HepG2 (cell line): ENCODE data around the gene E2F8.

Source experiments
- ATF5 ChIP-seq: sonication (generic); formaldehyde crosslinking; IDR thresholded peaks from 2 replicates; pipeline ENCODE4 v1.4.0; 2020; ENCODE audit warnings: mild to moderate bottlenecking, low read depth, missing genetic modification reagents
- CTCF ChIP-seq: sonication (generic); formaldehyde crosslinking; IDR thresholded peaks from 2 replicates; pipeline ENCODE4 v1.5.0; 2020; ENCODE audit warnings: mild to moderate bottlenecking, missing genetic modification reagents, moderate library complexity
- EP300 ChIP-seq, 3 experiments: sonication (generic) in 1 of 3; formaldehyde crosslinking in 1 of 3; IDR thresholded peaks; 2 replicates each; pipeline versions ENCODE4 v1.5.1 to v1.6.1; 2011 to 2020; ENCODE audit warnings: low read depth in 2 of 3, low read length in 2 of 3, borderline replicate concordance in 1 of 3, improper control_type of control experiment in 1 of 3, mild to moderate bottlenecking in 1 of 3, missing genetic modification reagents in 1 of 3, moderate library complexity in 1 of 3
- MAFK ChIP-seq, 2 experiments: IDR thresholded peaks in 1 of 2; conservative IDR thresholded peaks in 1 of 2; 2 replicates each; pipeline ENCODE4 v1.6.1; 2011; ENCODE audit warnings: improper control_type of control experiment in 2 of 2, low read length in 2 of 2
- NR1H2 ChIP-seq: sonication (generic); formaldehyde crosslinking; IDR thresholded peaks from 2 replicates; pipeline ENCODE4 v1.8.1; 2022; ENCODE audit warnings: low read depth, missing genetic modification reagents, borderline replicate concordance
- ZBTB43 ChIP-seq: sonication (generic); formaldehyde crosslinking; conservative IDR thresholded peaks from 2 replicates; pipeline ENCODE4 v1.4.0; 2020; ENCODE audit warnings: missing genetic modification reagents

- TF ChIP-seq NR1H2 (CRISPR knock-in tag) (no peak), ATF5 (CRISPR knock-in tag) (no peak), CTCF (CRISPR knock-in tag) (no peak), ZBTB43 (no peak), EP300 (IDR thresholded peaks at IDR 0.05; ENCODE audit: low read depth in 2 of 2, low read length in 2 of 2) (no peak), EP300 (CRISPR knock-in tag; IDR thresholded peaks at IDR 0.05; ENCODE audit: borderline replicate concordance) (no peak), MAFK (conservative IDR thresholded peaks at IDR 0.05 in 1 of 2, IDR thresholded peaks at IDR 0.05 in 1 of 2; ENCODE audit: low read length in 2 of 2) (no peak)
These were observed 46.8 kb downstream of the E2F8 start for GRCh38 chr11:19193916-19194315.
